Astrocyte (in vitro differentiated cells and primary cell): ENCODE data around the gene ADAM30.

ENCODE experiments used
- EZH2 ChIP-seq: IDR thresholded peaks from 2 replicates; pipeline ENCODE4 v1.6.1; 2012; ENCODE audit warnings: mild to moderate bottlenecking, low read length, inconsistent platforms; ENCODE audit not compliant: insufficient read depth
- TF ChIP-seq, protein P1 (sequence below): IDR thresholded peaks from 2 replicates; pipeline ENCODE4 v1.5.1; 2011; ENCODE audit warnings: low read depth, mild to moderate bottlenecking, inconsistent platforms, low read length, moderate library complexity; ENCODE audit not compliant: insufficient read depth

- TF ChIP-seq, protein P1, sequence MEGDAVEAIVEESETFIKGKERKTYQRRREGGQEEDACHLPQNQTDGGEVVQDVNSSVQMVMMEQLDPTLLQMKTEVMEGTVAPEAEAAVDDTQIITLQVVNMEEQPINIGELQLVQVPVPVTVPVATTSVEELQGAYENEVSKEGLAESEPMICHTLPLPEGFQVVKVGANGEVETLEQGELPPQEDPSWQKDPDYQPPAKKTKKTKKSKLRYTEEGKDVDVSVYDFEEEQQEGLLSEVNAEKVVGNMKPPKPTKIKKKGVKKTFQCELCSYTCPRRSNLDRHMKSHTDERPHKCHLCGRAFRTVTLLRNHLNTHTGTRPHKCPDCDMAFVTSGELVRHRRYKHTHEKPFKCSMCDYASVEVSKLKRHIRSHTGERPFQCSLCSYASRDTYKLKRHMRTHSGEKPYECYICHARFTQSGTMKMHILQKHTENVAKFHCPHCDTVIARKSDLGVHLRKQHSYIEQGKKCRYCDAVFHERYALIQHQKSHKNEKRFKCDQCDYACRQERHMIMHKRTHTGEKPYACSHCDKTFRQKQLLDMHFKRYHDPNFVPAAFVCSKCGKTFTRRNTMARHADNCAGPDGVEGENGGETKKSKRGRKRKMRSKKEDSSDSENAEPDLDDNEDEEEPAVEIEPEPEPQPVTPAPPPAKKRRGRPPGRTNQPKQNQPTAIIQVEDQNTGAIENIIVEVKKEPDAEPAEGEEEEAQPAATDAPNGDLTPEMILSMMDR = no peak
- TF ChIP-seq EZH2 = no peak
These were observed 45.1 kb upstream of the ADAM30 start for GRCh38 chr1:119941392-119941791.
